ENCODE measurements around the gene PHF1.
A peak's percentile ranks its signal among the peaks of the same experiment; 100 is the strongest.

The PHF1 gene

DNA sequence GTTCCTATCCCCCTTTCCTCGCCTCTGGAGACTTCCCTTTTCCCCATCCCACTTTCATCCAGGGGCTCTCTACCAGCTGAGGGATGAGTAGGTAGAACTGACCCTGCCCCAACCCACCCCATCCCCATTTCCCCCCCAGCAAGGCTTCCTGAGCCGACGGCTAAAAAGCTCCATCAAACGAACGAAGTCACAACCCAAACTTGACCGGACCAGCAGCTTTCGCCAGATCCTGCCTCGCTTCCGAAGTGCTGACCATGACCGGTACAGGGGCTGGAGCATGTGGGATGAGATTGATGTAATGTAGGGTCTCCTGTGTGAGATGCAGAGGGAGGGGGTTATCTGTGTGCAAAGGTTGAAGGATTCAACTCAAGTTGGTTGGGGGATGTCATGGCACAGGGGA lies 21.7 kb downstream of the PHF1 start:
- Histone ChIP-seq H3K4me1 (ENCODE audit: control insufficient read depth, low read length) (peaks cover 50% of the 10 kb centered on the region), H3K27me3 (ENCODE audit: control insufficient read depth, low read length) (no peaks in the 10 kb centered on the region), H3K27ac (ENCODE audit: low read depth, low read length) (peak overlapping the region; percentile 72), H3K4me3 (ENCODE audit: low read length) (peak overlapping the region; percentile 81), H3F3A (ENCODE audit: control insufficient read depth, insufficient read depth) (peaks cover 25% of the 10 kb centered on the region), H3K9me3 (ENCODE audit: control insufficient read depth, insufficient read depth, low read length) (no peaks in the 10 kb centered on the region), H3K9me2 (replicated peaks; ENCODE audit: control insufficient read depth, low read length) (no peaks in the 10 kb centered on the region), H4K20me1 (ENCODE audit: control insufficient read depth, insufficient read depth, low read depth, low read length) (no peaks in the 10 kb centered on the region), H3K36me3 (ENCODE audit: control insufficient read depth, low read length) (peaks cover 26% of the 10 kb centered on the region), H3K79me2 (ENCODE audit: control insufficient read depth, low read length) (peaks cover 44% of the 10 kb centered on the region), H3K4me2 (ENCODE audit: low read length) (peak overlapping the region; percentile 97)
- TF ChIP-seq, protein P1, sequence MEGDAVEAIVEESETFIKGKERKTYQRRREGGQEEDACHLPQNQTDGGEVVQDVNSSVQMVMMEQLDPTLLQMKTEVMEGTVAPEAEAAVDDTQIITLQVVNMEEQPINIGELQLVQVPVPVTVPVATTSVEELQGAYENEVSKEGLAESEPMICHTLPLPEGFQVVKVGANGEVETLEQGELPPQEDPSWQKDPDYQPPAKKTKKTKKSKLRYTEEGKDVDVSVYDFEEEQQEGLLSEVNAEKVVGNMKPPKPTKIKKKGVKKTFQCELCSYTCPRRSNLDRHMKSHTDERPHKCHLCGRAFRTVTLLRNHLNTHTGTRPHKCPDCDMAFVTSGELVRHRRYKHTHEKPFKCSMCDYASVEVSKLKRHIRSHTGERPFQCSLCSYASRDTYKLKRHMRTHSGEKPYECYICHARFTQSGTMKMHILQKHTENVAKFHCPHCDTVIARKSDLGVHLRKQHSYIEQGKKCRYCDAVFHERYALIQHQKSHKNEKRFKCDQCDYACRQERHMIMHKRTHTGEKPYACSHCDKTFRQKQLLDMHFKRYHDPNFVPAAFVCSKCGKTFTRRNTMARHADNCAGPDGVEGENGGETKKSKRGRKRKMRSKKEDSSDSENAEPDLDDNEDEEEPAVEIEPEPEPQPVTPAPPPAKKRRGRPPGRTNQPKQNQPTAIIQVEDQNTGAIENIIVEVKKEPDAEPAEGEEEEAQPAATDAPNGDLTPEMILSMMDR (IDR thresholded peaks at IDR 0.05; ENCODE audit: low read depth, low read length, poor library complexity, severe bottlenecking), result no peak
- no peak for TF ChIP-seq EZH2phosphoT487 (IDR thresholded peaks at IDR 0.05; ENCODE audit: borderline replicate concordance, low read length)

DNA sequence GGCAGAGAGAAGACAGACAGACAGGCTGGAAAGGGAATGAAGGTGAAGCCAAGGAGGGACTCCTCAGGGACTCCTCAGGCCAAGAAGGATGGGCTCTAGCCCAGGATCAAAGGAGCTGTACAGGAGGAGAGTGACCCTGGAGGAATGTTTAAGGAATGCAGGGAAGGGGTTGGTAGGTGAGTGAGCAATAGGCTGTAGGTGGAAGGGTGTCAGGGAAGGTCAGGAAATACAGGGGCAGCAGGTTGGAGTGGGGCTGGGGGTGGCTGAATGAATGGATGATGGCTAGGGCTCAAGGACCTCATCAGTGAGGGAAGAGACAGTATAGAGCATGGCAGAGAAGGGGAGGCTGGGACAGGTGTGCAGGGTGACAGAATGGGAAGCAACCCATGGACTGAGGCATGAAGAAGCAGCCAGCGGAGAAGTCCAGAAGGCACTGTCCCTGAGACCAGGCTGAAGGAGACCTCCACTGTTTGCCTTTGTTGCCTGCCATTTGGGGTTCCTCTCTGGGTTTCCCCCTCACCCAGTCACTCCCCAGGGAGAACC lies 22.3 kb downstream of the PHF1 start:
- Histone ChIP-seq H3K9me2 (replicated peaks; ENCODE audit: control insufficient read depth, low read length) (no peaks in the 10 kb centered on the region), H3K9me3 (ENCODE audit: control insufficient read depth, insufficient read depth, low read length) (no peaks in the 10 kb centered on the region), H3K27me3 (ENCODE audit: control insufficient read depth, low read length) (no peaks in the 10 kb centered on the region), H3K4me1 (ENCODE audit: control insufficient read depth, low read length) (peaks cover 50% of the 10 kb centered on the region), H3F3A (ENCODE audit: control insufficient read depth, insufficient read depth) (peaks cover 25% of the 10 kb centered on the region), H3K4me2 (ENCODE audit: low read length) (peak overlapping the region; percentile 97), H3K36me3 (ENCODE audit: control insufficient read depth, low read length) (peaks cover 27% of the 10 kb centered on the region), H3K27ac (ENCODE audit: low read depth, low read length) (no peak overlapping the region), H3K4me3 (ENCODE audit: low read length) (peak overlapping the region; percentile 81; the same call in 1 of the 2 replicates), H4K20me1 (ENCODE audit: control insufficient read depth, insufficient read depth, low read depth, low read length) (no peaks in the 10 kb centered on the region), H3K79me2 (ENCODE audit: control insufficient read depth, low read length) (peaks cover 43% of the 10 kb centered on the region)
- no peak for TF ChIP-seq EZH2phosphoT487 (IDR thresholded peaks at IDR 0.05; ENCODE audit: borderline replicate concordance, low read length)
- TF ChIP-seq, protein P1 (IDR thresholded peaks at IDR 0.05; ENCODE audit: low read depth, low read length, poor library complexity, severe bottlenecking), result no peak

DNA sequence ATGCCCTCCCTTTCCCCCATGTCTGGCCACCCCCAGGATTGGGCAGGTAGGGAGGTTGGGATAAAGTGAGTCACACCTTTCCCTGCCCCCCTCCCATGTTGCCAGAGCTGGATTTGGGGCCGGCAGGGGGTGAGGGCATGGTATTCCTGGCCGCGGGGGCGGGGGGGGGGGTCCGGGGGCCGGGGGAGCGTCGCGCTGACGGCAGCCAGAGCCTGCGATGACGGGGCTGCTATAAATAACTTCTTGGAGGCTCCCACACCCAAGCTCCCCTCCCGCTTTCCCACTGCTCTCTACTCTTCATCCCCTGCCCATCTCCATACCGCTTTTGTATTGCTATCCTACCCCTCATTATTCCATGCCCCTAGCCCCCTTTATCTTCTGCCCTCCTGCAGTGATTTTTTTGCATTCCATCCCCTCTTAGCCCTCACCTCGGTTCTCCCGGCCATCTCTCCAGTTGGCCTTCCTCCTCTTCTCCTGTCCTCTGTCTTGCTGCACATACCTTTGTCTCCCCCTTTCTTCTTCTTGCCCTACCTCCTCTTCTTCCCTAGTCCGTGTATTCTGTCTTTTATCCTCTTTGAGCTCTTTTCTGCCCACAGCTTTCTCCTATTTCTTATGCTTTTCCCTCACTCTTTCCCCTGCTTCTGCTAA lies 22.9 kb downstream of the PHF1 start:
- Histone ChIP-seq H3K4me1 (ENCODE audit: control insufficient read depth, low read length) (peaks cover 45% of the 10 kb centered on the region), H3K4me3 (ENCODE audit: low read length) (no peak overlapping the region), H3K79me2 (ENCODE audit: control insufficient read depth, low read length) (peaks cover 37% of the 10 kb centered on the region), H4K20me1 (ENCODE audit: control insufficient read depth, insufficient read depth, low read depth, low read length) (no peaks in the 10 kb centered on the region), H3K9me3 (ENCODE audit: control insufficient read depth, insufficient read depth, low read length) (no peaks in the 10 kb centered on the region), H3K9me2 (replicated peaks; ENCODE audit: control insufficient read depth, low read length) (no peaks in the 10 kb centered on the region), H3K36me3 (ENCODE audit: control insufficient read depth, low read length) (peaks cover 33% of the 10 kb centered on the region), H3K27ac (ENCODE audit: low read depth, low read length) (no peak overlapping the region), H3K4me2 (ENCODE audit: low read length) (no peak overlapping the region), H3K27me3 (ENCODE audit: control insufficient read depth, low read length) (no peaks in the 10 kb centered on the region), H3F3A (ENCODE audit: control insufficient read depth, insufficient read depth) (peaks cover 21% of the 10 kb centered on the region)
- TF ChIP-seq, protein P1 (IDR thresholded peaks at IDR 0.05; ENCODE audit: low read depth, low read length, poor library complexity, severe bottlenecking), result no peak
- TF ChIP-seq EZH2phosphoT487 (IDR thresholded peaks at IDR 0.05; ENCODE audit: borderline replicate concordance, low read length), result no peak
